HEK293T (cell line): Measurements from ENCODE around the gene APBB2.

ENCODE experiments used
- CTCF ChIA-PET: fragments of 350-600 bp; formaldehyde crosslinking; extraction: SDS; loops from one replicate; lab custom pipeline; 2021; ENCODE audit warnings: antibody characterized with exemption, inconsistent platforms; lab: Yijun Ruan, JAX
- POLR2A ChIA-PET: fragments of 350-600 bp; formaldehyde crosslinking; extraction: SDS; loops from one replicate; lab custom pipeline; 2020; ENCODE audit warnings: antibody characterized with exemption, inconsistent platforms; lab: Yijun Ruan, JAX
- DNase-seq: peaks from one replicate; pipeline ENCODE4 v3.0.0; 2012; ENCODE audit warnings: mixed read lengths; ENCODE audit errors: extremely low spot score
- ARNT ChIP-seq: fragments of 450-650 bp; IDR thresholded peaks from 2 replicates; pipeline ENCODE4 v1.6.1; 2017; ENCODE audit warnings: mild to moderate bottlenecking
- BHLHE40 ChIP-seq: fragments of 450-650 bp; IDR thresholded peaks from 2 replicates; pipeline ENCODE4 v1.6.1; 2016; ENCODE audit warnings: mild to moderate bottlenecking, moderate library complexity, borderline replicate concordance
- CTBP1 ChIP-seq: fragments of 450-650 bp; IDR thresholded peaks from 2 replicates; pipeline ENCODE4 v1.6.1; 2016; ENCODE audit warnings: borderline replicate concordance
- ELF4 ChIP-seq: fragments of 450-650 bp; IDR thresholded peaks from 2 replicates; pipeline ENCODE4 v1.6.1; 2017; ENCODE audit warnings: antibody characterized with exemption
- FOXA1 ChIP-seq: fragments of 450-650 bp; IDR thresholded peaks from 2 replicates; pipeline ENCODE4 v1.6.1; 2016; ENCODE audit warnings: mild to moderate bottlenecking
- FOXK2 ChIP-seq: fragments of 450-650 bp; IDR thresholded peaks from 2 replicates; pipeline ENCODE4 v1.6.1; 2016; ENCODE audit warnings: mild to moderate bottlenecking
- FOXM1 ChIP-seq: fragments of 450-650 bp; IDR thresholded peaks from 2 replicates; pipeline ENCODE4 v1.6.1; 2017; ENCODE audit warnings: mild to moderate bottlenecking, borderline replicate concordance
- HDGF ChIP-seq: fragments of 450-650 bp; IDR thresholded peaks from 2 replicates; pipeline ENCODE4 v1.6.1; 2017; ENCODE audit warnings: antibody characterized with exemption, borderline replicate concordance
- L3MBTL2 ChIP-seq: fragments of 450-650 bp; conservative IDR thresholded peaks from 2 replicates; pipeline ENCODE4 v1.6.1; 2016; ENCODE audit warnings: mild to moderate bottlenecking
- LEF1 ChIP-seq: fragments of 450-650 bp; IDR thresholded peaks from 2 replicates; pipeline ENCODE4 v1.6.1; 2017; ENCODE audit warnings: mild to moderate bottlenecking, borderline replicate concordance
- NFRKB ChIP-seq: fragments of 450-650 bp; IDR thresholded peaks from 2 replicates; pipeline ENCODE4 v1.6.1; 2016; ENCODE audit warnings: mild to moderate bottlenecking, moderate library complexity
- PKNOX1 ChIP-seq: fragments of 450-650 bp; IDR thresholded peaks from 2 replicates; pipeline ENCODE4 v1.6.1; 2016
- SP1 ChIP-seq: fragments of 450-650 bp; IDR thresholded peaks from 2 replicates; pipeline ENCODE4 v1.6.1; 2017
- SUZ12 ChIP-seq: fragments of 450-650 bp; IDR thresholded peaks from 2 replicates; pipeline ENCODE4 v1.6.1; 2016; ENCODE audit warnings: mild to moderate bottlenecking
- TARDBP ChIP-seq: fragments of 450-650 bp; IDR thresholded peaks from 2 replicates; pipeline ENCODE4 v1.6.1; 2016
- ZNF384 ChIP-seq: fragments of 450-650 bp; IDR thresholded peaks from 2 replicates; pipeline ENCODE4 v1.6.1; 2016

The APBB2 gene

GRCh38 chr4:41146716-41147506, 67.4 kb downstream of the APBB2 start:
- CTCF ChIA-PET = interaction anchor here (0.7 kb wide), 1 partner anchor 10 kb away, joined by 3 read pairs; no protein-coding TSS in a partner anchor
- DNase-seq = no peak
- POLR2A ChIA-PET = no interaction called here
- TF ChIP-seq L3MBTL2 = no peak
- no peak for TF ChIP-seq BHLHE40
- no peak for TF ChIP-seq HDGF
- TF ChIP-seq LEF1 = no peak
- no peak for TF ChIP-seq TARDBP
- no peak for TF ChIP-seq FOXK2
- TF ChIP-seq SUZ12 = no peak

- DNase-seq = no peak
- ChIA-PET POLR2A (no interaction called here), CTCF (no interaction called here)
- TF ChIP-seq L3MBTL2 = no peak
These were observed 68.1 kb downstream of the APBB2 start for GRCh38 chr4:41146196-41146595.

- no peak for TF ChIP-seq NFRKB
- no peak for TF ChIP-seq FOXK2
- ChIA-PET CTCF (no interaction called here), POLR2A (no interaction called here)
- DNase-seq = no peak
These were observed 68.7 kb downstream of the APBB2 start for GRCh38 chr4:41145571-41146078.

- POLR2A ChIA-PET = interaction anchor here (1.2 kb wide), 1 partner anchor 112 kb away, joined by 3 read pairs; the partner anchor contains the start of gene UCHL1
- TF ChIP-seq BHLHE40 = no peak
- peak; percentile 25; the same call in 1 of the 2 replicates for TF ChIP-seq PKNOX1
These were observed 69.5 kb downstream of the APBB2 start for GRCh38 chr4:41144812-41145211.

GRCh38 chr4:41144040-41144379, 70.3 kb downstream of the APBB2 start:
- TF ChIP-seq FOXK2 = no peak
- no peak for TF ChIP-seq LEF1
- no peak for TF ChIP-seq FOXM1
- no peak for TF ChIP-seq SP1
- TF ChIP-seq ARNT = no peak
- no peak for TF ChIP-seq FOXA1
- no peak for TF ChIP-seq NFRKB
- no peak for TF ChIP-seq ELF4
- no peak for TF ChIP-seq HDGF
- TF ChIP-seq L3MBTL2 = no peak
- TF ChIP-seq ZNF384 = no peak
- no peak for TF ChIP-seq PKNOX1
- TF ChIP-seq BHLHE40 = no peak
- no peak for TF ChIP-seq TARDBP
- TF ChIP-seq CTBP1 = no peak
- no peak for TF ChIP-seq SUZ12
- DNase-seq = no peak
- ChIA-PET POLR2A (interaction anchor here (1.2 kb wide), 1 partner anchor 113 kb away, joined by 3 read pairs; the partner anchor contains the start of gene UCHL1), CTCF (interaction anchor here (0.6 kb wide), 1 partner anchor 846 kb away, joined by 3 read pairs; no protein-coding TSS in a partner anchor)

More at GRCh38 chr4:41144812-41145211, 69.5 kb downstream of the APBB2 start:
- DNase-seq = no peak
- CTCF ChIA-PET = no interaction called here

- ChIA-PET POLR2A (interaction anchor here (1.2 kb wide), 1 partner anchor 113 kb away, joined by 3 read pairs; the partner anchor contains the start of gene UCHL1), CTCF (interaction anchor here (0.6 kb wide), 1 partner anchor 846 kb away, joined by 3 read pairs; no protein-coding TSS in a partner anchor)
- DNase-seq = no peak
- TF ChIP-seq FOXK2 (no peak), PKNOX1 (no peak), CTBP1 (no peak), HDGF (no peak), L3MBTL2 (no peak), SUZ12 (no peak)
These were observed 70.9 kb downstream of the APBB2 start for GRCh38 chr4:41143311-41144039.
